Kidney epithelial cell (primary cell): ENCODE results near the gene GFPT1. TPM values are rescaled to one million over a fixed set of nuclear protein-coding genes. Genes with fewer than 3 reads are reported as not detected.

Experiments used
- DNase-seq: peaks from one replicate; pipeline ENCODE4 v3.0.0-alpha.2; 2010; ENCODE audit warnings: low read depth
- H3K27me3 ChIP-seq: 2 replicates; pipeline ENCODE4 v1.6.0; 2011; ENCODE audit warnings: low read length; ENCODE audit not compliant: control insufficient read depth, insufficient read depth
- H3K36me3 ChIP-seq: 2 replicates; pipeline ENCODE4 v1.5.1; 2011; ENCODE audit warnings: low read length; ENCODE audit not compliant: control insufficient read depth, insufficient read depth
- H3K4me3 ChIP-seq: 2 replicates; pipeline ENCODE4 v1.5.1; 2011; ENCODE audit warnings: low read depth, mild to moderate bottlenecking, control low read depth, low read length
- CTCF ChIP-seq: IDR thresholded peaks from 2 replicates; pipeline ENCODE4 v1.5.1; 2011; ENCODE audit warnings: mild to moderate bottlenecking, moderate library complexity, low read length, control low read depth, inconsistent platforms; ENCODE audit not compliant: insufficient read depth, poor library complexity, severe bottlenecking
- total RNA-seq: library from RNA; depleted of rRNA; stranded (reverse); fragments of >200 nt; gene quantifications from 2 replicates; pipeline ENCODE4 v1.2.3, GENCODE V29; 2015

GFPT1 gene
- total RNA-seq, 1 donor from 2014 or later = 59.5 TPM

GRCh38 chr2:69307579-69308064 is 79.4 kb downstream of the GFPT1 start:
- Histone ChIP-seq H3K27me3 (peaks cover 3% of the 10 kb centered on the region), H3K36me3 (no peaks in the 10 kb centered on the region), H3K4me3 (no peak overlapping the region)
- DNase-seq = no peak
- no peak for TF ChIP-seq CTCF

GRCh38 chr2:69306822-69307578 is 80.0 kb downstream of the GFPT1 start:
- peak; percentile 92 for TF ChIP-seq CTCF
- H3K27me3 ChIP-seq = peaks cover 3% of the 10 kb centered on the region
- H3K4me3 ChIP-seq = peak overlapping the region; percentile 49
- no peaks in the 10 kb centered on the region for H3K36me3 ChIP-seq
- peak; percentile 25 for DNase-seq

- no peak for TF ChIP-seq CTCF
- peaks cover 3% of the 10 kb centered on the region for H3K27me3 ChIP-seq
- H3K36me3 ChIP-seq = no peaks in the 10 kb centered on the region
- peak overlapping the region; percentile 49 for H3K4me3 ChIP-seq
- no peak for DNase-seq
These were observed 80.6 kb downstream of the GFPT1 start for GRCh38 chr2:69306393-69306821.

GRCh38 chr2:69305712-69306392 is 81.2 kb downstream of the GFPT1 start:
- H3K4me3 ChIP-seq = no peak overlapping the region

GRCh38 chr2:69305166-69305565 is 81.9 kb downstream of the GFPT1 start:
- Histone ChIP-seq H3K36me3 (no peaks in the 10 kb centered on the region), H3K27me3 (peaks cover 3% of the 10 kb centered on the region), H3K4me3 (no peak overlapping the region)
- TF ChIP-seq CTCF = no peak
- no peak for DNase-seq

More at GRCh38 chr2:69305712-69306392, 81.2 kb downstream of the GFPT1 start:
- TF ChIP-seq CTCF = no peak
- H3K27me3 ChIP-seq = peaks cover 3% of the 10 kb centered on the region
- no peaks in the 10 kb centered on the region for H3K36me3 ChIP-seq
- no peak for DNase-seq
